ENCODE data around the gene CCNT1.
A peak's percentile ranks its signal among the peaks of the same experiment; 100 is the strongest.

CCNT1 gene

GRCh38 chr12:48680861-48681260 is 35.6 kb downstream of the CCNT1 start:
- no peaks in the 10 kb centered on the region for H3K27me3 ChIP-seq (ENCODE audit: control insufficient read depth, low read length)
- peaks cover 59% of the 10 kb centered on the region for H3K36me3 ChIP-seq (ENCODE audit: control insufficient read depth, low read length)
- H3F3A ChIP-seq (ENCODE audit: control insufficient read depth, insufficient read depth) = peaks cover 6% of the 10 kb centered on the region
- H3K9me2 ChIP-seq (replicated peaks; ENCODE audit: control insufficient read depth, low read length) = no peaks in the 10 kb centered on the region
- no peaks in the 10 kb centered on the region for H3K9me3 ChIP-seq (ENCODE audit: control insufficient read depth, insufficient read depth, low read length)
- peaks cover 15% of the 10 kb centered on the region; the same call in 1 of the 2 replicates for H4K20me1 ChIP-seq (ENCODE audit: control insufficient read depth, insufficient read depth, low read depth, low read length)
- peaks cover 62% of the 10 kb centered on the region for H3K79me2 ChIP-seq (ENCODE audit: control insufficient read depth, low read length)
- H3K27ac ChIP-seq (ENCODE audit: low read depth, low read length) = no peak overlapping the region
- H3K4me1 ChIP-seq (ENCODE audit: control insufficient read depth, low read length) = peaks cover 35% of the 10 kb centered on the region
- TF ChIP-seq EZH2phosphoT487 (IDR thresholded peaks at IDR 0.05; ENCODE audit: borderline replicate concordance, low read length) = no peak
- TF ChIP-seq CTCF (IDR thresholded peaks at IDR 0.05; ENCODE audit: low read depth, low read length, poor library complexity, severe bottlenecking) = no peak
- H3K4me2 ChIP-seq (ENCODE audit: low read length) = peak overlapping the region; percentile 72
- H3K4me3 ChIP-seq (ENCODE audit: low read length) = peak overlapping the region; percentile 96

DNA sequence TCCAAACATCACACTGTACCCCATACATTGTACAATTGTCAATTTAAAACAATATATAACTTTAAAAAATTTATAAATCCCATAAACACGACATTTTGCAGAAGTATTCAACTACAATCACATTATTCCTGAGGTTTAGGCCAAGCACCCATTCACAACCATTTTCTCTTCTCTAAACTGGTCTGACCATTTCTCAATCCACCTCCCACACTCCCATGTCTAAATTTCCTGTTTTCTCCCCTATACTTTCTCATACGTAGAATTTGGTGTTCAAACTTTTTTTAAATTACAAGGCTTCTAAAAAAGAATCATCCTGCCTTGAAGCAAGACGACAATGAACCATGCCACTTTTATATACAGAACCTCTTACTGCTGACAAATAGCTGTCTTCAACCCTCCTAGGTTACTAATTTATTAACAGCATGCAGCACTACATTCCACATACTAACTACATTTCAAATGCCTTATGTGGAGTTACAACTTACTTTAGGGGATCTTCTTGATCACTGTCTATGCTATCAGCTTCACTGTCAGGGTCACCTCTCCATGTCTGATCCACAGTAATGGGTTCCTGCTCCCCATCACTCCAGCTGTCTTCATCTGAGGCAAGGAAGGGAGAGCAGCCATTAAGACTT is 37.8 kb downstream of the CCNT1 start:
- no peak for TF ChIP-seq CTCF (IDR thresholded peaks at IDR 0.05; ENCODE audit: low read depth, low read length, poor library complexity, severe bottlenecking)
- TF ChIP-seq EZH2phosphoT487 (IDR thresholded peaks at IDR 0.05; ENCODE audit: borderline replicate concordance, low read length) = no peak
- peaks cover under 1% of the 10 kb centered on the region; the same call in 1 of the 2 replicates for H3F3A ChIP-seq (ENCODE audit: control insufficient read depth, insufficient read depth)
- H3K4me2 ChIP-seq (ENCODE audit: low read length) = peak overlapping the region; percentile 72
- H3K27me3 ChIP-seq (ENCODE audit: control insufficient read depth, low read length) = no peaks in the 10 kb centered on the region
- H3K4me1 ChIP-seq (ENCODE audit: control insufficient read depth, low read length) = peaks cover 35% of the 10 kb centered on the region
- peak overlapping the region; percentile 96 for H3K4me3 ChIP-seq (ENCODE audit: low read length)
- peaks cover 82% of the 10 kb centered on the region for H3K79me2 ChIP-seq (ENCODE audit: control insufficient read depth, low read length)
- peaks cover 76% of the 10 kb centered on the region for H3K36me3 ChIP-seq (ENCODE audit: control insufficient read depth, low read length)
- H3K27ac ChIP-seq (ENCODE audit: low read depth, low read length) = no peak overlapping the region
- H4K20me1 ChIP-seq (ENCODE audit: control insufficient read depth, insufficient read depth, low read depth, low read length) = peaks cover 18% of the 10 kb centered on the region; the same call in 1 of the 2 replicates
- no peaks in the 10 kb centered on the region for H3K9me2 ChIP-seq (replicated peaks; ENCODE audit: control insufficient read depth, low read length)
- no peaks in the 10 kb centered on the region for H3K9me3 ChIP-seq (ENCODE audit: control insufficient read depth, insufficient read depth, low read length)

DNA sequence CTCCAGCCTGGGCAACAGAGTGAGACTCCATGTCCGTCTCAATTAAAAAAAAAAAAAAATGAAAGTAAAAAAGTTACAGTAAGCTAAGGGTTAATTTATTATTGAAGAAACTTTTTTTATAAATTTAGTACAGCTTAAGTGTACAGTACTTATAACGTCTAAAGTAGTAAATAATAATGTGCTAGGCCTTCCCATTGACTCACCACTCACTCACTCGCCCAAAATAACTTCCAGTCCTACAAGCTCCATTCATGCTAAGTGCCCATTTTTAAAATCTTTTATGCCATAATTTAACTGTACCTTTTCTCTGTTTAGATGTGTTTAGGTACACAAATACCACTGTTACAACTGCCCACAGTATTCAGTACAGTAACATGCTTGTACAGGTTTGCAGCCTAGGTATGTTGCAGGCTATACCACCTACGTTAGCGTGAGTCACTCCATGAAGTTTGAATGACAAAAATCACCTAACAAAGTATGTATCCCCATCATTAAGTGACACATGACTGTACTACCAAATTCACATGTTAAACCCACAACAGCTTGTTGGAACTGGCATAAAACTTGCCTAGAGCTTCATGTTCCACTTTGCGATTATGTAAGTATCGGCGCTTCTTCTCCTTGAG is 45.2 kb downstream of the CCNT1 start:
- H3K36me3 ChIP-seq (ENCODE audit: control insufficient read depth, low read length) = peaks cover 88% of the 10 kb centered on the region
- no peaks in the 10 kb centered on the region for H3K4me1 ChIP-seq (ENCODE audit: control insufficient read depth, low read length)
- H3K4me3 ChIP-seq (ENCODE audit: low read length) = no peak overlapping the region
- H3K27me3 ChIP-seq (ENCODE audit: control insufficient read depth, low read length) = no peaks in the 10 kb centered on the region
- H3K9me2 ChIP-seq (replicated peaks; ENCODE audit: control insufficient read depth, low read length) = no peaks in the 10 kb centered on the region
- no peaks in the 10 kb centered on the region for H3F3A ChIP-seq (ENCODE audit: control insufficient read depth, insufficient read depth)
- peaks cover 9% of the 10 kb centered on the region; the same call in 1 of the 2 replicates for H4K20me1 ChIP-seq (ENCODE audit: control insufficient read depth, insufficient read depth, low read depth, low read length)
- H3K27ac ChIP-seq (ENCODE audit: low read depth, low read length) = no peak overlapping the region
- no peak overlapping the region for H3K4me2 ChIP-seq (ENCODE audit: low read length)
- TF ChIP-seq EZH2phosphoT487 (IDR thresholded peaks at IDR 0.05; ENCODE audit: borderline replicate concordance, low read length) (no peak), CTCF (IDR thresholded peaks at IDR 0.05; ENCODE audit: low read depth, low read length, poor library complexity, severe bottlenecking) (no peak)
- no peaks in the 10 kb centered on the region for H3K9me3 ChIP-seq (ENCODE audit: control insufficient read depth, insufficient read depth, low read length)
- peaks cover 58% of the 10 kb centered on the region for H3K79me2 ChIP-seq (ENCODE audit: control insufficient read depth, low read length)

All from DOHH2 (cell line).